ENCODE results near the gene MLLT10.
A peak's percentile ranks its signal among the peaks of the same experiment; 100 is the strongest.

The MLLT10 gene

GRCh38 chr10:21528236-21529031 lies 5.6 kb upstream of the MLLT10 start:
- no peak overlapping the region for H3K4me3 ChIP-seq (replicated peaks in 1 of 2; ENCODE audit: low read depth in 2 of 2, low read length in 2 of 2)
- TF ChIP-seq CTCF (IDR thresholded peaks at IDR 0.05; ENCODE audit: low read depth, low read length) = no peak
- DNase-seq (ENCODE audit: low read depth in 2 of 2) = no peak

GRCh38 chr10:21529032-21529910 lies 4.8 kb upstream of the MLLT10 start:
- no peak overlapping the region for H3K4me3 ChIP-seq (replicated peaks in 1 of 2; ENCODE audit: low read depth in 2 of 2, low read length in 2 of 2)
- TF ChIP-seq CTCF (IDR thresholded peaks at IDR 0.05; ENCODE audit: low read depth, low read length) = no peak
- no peak for DNase-seq (ENCODE audit: low read depth in 2 of 2)

- TF ChIP-seq CTCF (IDR thresholded peaks at IDR 0.05; ENCODE audit: low read depth, low read length) = no peak
- DNase-seq (ENCODE audit: low read depth in 2 of 2) = no peak
- no peak overlapping the region for H3K4me3 ChIP-seq (replicated peaks in 1 of 2; ENCODE audit: low read depth in 2 of 2, low read length in 2 of 2)
Measured at GRCh38 chr10:21530168-21530567, 3.9 kb upstream of the MLLT10 start.

GRCh38 chr10:21530641-21531040 lies 3.4 kb upstream of the MLLT10 start:
- H3K4me3 ChIP-seq (replicated peaks in 1 of 2; ENCODE audit: low read depth in 2 of 2, low read length in 2 of 2) = no peak overlapping the region
- DNase-seq (ENCODE audit: low read depth in 2 of 2) = no peak
- no peak for TF ChIP-seq CTCF (IDR thresholded peaks at IDR 0.05; ENCODE audit: low read depth, low read length)

- peak; percentile 40 to 58 for DNase-seq (ENCODE audit: low read depth in 2 of 2)
- no peak overlapping the region for H3K4me3 ChIP-seq (replicated peaks in 1 of 2; ENCODE audit: low read depth in 2 of 2, low read length in 2 of 2)
- no peak for TF ChIP-seq CTCF (IDR thresholded peaks at IDR 0.05; ENCODE audit: low read depth, low read length)
Measured at GRCh38 chr10:21531164-21531563, 2.9 kb upstream of the MLLT10 start.

- no peak for DNase-seq (ENCODE audit: low read depth in 2 of 2)
- peak overlapping the region; percentile 50 to 51 for H3K4me3 ChIP-seq (replicated peaks in 1 of 2; ENCODE audit: low read depth in 2 of 2, low read length in 2 of 2)
- TF ChIP-seq CTCF (IDR thresholded peaks at IDR 0.05; ENCODE audit: low read depth, low read length) = no peak
Measured at GRCh38 chr10:21532694-21533466, 1.2 kb upstream of the MLLT10 start.

All from cardiac fibroblast (primary cell).